Stimulated activated CD4-positive, alpha-beta T cell treated with anti-CD3 and anti-CD28 coated beads, TNF-alpha, amount 100 ng/mL, for 4 hours (primary cell): ENCODE data around the gene GBP1.
"Not testable (repeated sequence)": the region's sequence is repeated elsewhere in the genome, so short reads cannot be mapped to it uniquely, and the experiment has no call there.

Experiments used
- DNase-seq, 3 experiments: peaks; one replicate each; pipeline ENCODE4 v3.0.0-alpha.2; 2020; ENCODE audit warnings: low read depth in 3 of 3

GBP1 gene

DNA sequence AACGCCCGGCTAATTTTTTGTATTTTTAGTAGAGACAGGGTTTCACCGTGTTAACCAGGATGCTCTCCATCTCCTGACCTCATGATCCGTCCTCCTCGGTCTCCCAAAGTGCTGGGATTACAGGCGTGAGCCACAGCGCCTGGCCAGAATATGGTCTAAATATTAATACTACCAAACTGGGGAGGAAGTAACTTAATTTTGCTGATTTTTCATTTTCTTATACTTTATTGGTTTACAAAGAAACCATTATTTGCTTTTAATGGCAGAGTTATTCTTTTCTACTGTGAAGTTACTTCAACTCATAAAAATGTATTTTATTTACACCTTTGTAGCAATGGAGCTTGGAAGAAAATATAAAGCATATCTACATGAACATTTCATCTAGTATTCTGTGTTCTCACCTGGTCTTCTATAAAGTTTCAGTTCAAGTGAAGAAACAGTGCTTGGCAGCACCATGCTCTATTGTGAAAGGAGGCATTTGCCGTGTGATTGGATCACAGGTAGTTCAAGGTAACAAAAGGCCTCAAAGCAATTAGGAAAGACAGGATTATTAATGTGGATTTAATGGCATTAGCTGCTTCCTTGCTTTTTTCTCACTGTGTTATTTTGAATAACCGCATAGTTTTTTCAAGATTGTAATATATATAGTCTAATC lies 13.6 kb downstream of the GBP1 start:
- DNase-seq, result no peak

DNA sequence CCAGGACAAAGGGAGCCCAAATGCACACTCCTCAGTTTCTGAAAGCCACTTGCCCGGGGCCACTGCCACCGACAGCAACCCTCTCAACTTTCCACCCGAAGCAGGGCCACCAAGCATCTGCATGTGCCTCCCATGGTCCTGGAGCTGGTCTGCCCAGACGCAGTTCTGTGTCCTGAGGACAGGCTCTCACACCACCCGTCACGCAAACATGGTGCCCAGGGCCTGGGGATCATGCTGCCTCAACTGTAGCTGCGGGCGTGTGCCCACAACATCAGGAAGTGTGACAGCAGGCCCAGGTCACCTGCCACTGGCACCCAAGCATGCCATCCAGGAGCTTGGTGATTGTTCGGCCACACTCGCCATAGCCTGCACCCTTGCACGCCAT lies 14.4 kb downstream of the GBP1 start:
- DNase-seq, result no peak

DNA sequence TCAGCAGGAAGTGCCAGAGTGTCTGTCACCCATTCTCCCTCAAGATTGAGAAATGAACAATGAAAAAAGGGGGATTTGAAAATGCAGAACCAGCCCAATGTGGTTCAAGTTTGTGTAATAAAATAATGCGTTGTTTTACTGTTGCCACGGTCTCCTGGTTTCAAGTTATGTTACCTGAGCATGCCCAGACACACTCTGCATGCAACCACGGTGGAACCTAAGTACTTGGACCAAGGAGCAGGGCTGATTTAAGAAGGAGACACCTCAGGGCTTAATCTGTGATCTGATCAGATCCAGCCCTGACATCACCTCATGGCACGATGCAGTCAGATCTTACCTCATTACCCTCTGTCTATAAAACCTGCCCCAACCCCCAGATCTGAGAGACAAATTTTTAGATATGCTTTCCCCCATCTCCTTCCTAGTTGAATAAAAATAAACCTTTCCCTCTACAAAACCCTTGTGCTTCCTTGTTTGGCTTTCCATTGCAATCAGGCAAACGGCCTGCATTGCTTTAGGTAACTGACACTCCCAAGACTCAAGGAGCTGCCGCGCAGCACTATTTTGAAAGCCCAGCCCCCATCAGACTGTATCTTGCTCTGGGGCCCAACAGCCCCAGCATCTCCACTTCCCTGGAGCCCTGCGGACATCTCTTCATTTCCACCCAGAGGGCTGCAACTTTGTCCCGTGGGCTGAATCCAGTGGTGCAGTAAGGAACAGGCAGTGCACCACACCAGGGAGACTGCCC lies 14.9 kb downstream of the GBP1 start:
- not testable (repeated sequence) for DNase-seq

DNA sequence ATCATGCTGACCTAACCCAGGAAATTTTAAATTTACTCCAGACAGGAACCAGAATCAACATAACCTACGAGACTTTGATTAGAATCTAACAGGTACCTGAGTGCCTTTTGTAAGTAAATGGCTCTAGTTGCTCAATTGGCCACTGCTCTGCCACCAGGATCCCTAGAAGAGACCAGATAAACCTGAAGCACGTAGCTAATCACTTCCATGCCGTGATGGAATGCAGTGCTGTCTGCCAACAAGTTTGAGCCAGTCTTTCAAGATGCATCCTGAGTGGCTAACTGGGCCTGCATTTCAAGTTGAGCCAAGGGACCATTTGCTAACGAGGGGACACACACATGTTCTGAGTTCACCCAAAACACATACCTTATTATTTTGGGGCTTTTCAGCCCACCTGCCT lies 15.8 kb downstream of the GBP1 start:
- DNase-seq, result not testable (repeated sequence)

DNA sequence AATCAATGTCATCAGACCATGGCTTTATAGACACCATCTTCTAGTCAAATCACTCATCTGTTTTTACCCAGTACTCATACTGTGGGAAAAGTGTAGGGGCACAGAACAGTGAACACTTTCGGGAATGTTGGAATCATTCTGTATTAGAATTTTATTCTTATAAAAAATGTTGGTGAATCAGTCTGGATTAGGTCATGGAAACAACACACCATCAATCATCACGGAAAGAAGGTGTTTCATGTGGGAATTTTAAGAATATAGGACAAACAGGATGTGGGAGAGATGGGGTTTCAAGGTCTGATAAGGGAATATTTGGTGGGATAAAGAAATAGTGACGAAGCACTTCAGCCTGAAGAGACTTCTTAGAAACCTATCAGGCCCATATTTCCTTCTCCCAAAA lies 17.3 kb downstream of the GBP1 start:
- DNase-seq, result no peak

DNA sequence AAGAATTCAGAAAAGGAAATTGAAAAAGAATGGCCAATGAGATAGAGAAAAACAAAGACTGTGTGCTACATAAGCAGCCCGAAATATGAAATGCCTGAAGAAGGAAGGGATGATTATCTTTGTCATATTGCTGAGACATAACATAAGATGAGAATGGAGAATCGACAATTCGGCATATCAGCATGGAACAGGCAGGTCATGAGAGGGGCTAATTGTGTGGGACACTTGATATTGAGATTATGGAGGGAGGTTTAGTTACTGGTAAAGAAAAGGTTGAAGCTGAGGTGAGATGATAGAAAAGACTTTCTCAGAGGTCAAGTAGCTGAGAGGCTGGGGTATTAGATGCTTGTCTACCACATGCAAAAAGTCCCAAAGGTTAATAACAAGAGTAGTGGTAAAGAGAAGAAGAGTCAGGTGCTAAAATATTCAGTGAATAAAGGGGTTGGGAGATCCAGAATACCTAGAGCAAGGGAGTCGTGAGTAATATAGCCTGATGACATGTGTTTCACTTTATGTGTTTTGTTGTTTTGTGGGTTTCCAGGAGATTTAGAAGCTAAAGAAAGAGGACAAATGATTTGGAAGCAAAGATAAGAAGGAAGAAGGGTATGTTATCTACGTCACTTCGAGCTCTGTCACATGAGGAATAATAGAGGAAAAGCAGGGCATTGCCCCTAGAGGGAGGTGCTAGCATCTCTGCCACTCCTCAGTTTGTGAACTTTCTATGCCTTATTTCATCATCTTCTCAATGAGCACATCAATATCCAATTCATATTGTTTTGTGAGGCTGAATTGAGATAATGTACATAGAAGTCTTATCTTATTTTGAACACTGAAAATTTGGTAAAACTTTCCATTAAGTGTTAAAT lies 18.5 kb downstream of the GBP1 start:
- DNase-seq, result not testable (repeated sequence)

DNA sequence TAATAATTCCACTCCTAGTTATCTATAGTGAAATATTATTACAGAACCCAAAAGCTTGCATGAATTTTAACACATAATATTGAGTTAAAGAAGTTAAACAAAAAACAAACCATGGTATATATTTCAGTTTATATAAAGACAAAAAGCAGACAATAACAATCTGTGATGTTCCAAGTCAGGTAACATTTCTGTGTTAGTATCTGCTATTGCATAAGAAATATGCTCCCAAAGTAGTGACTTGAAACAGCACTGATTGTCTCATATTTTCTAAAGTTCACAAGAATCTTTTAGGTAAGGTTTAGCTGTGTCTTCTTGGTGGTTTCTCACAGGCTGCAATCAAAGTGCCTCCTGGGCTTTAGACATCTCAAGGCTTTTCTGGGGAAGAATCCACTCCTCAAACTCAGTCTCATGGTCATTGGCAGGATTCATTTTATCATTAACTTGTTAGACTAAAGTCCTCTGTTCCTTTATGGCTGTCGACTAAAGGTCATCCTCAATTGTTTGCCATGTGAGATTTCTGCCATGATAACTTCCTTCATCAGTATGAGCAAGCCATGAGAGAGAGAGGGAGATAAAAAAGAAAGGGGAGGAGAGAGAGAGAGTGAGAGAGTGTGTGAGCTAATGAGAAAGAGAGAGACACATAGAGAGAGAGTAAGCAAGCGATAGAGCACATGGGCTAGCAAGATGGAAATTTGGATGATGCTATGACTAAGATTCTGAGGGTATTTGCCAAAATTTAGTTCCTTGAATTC lies 19.9 kb downstream of the GBP1 start:
- DNase-seq, result no peak

DNA sequence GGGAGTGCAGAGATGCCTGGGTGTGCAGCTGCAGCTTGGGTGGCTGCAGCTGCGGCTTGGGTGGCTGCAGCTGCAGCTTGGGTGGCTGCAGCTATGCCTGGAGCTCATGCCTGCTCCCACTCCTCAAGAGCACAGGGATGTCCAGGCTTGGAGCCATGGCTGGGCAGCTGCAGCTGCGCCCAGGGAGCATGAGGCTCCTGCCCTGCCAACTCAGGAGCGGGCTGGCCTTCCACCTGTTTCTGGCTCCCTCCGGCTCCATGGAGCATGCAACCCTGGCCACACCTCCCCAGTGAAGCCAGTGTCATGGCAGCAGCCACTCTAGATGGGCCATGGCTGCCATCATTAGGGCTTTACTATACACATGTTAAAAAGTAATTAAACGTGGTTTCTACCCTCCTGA lies 21.1 kb downstream of the GBP1 start:
- DNase-seq, result no peak

DNA sequence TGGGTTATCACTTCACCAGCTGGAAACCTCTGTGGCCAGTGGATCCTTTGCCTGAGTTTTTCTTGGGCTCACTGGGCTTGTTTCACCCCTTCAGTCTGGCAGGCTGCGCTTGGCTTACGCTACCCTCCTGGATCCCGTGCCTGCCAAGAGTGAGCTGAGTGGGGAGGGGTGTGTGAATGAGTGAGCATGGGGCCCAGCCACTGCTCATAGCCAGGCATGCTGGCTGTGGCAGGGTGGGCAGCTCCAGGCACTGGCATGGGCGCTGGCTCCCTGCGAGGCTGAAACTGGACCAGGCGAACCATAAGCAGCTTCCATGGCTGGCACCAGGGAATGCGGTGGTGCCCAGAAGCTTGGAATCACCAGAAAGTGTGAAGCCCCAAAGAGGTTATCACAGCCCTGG lies 22.5 kb downstream of the GBP1 start:
- DNase-seq, result no peak

DNA sequence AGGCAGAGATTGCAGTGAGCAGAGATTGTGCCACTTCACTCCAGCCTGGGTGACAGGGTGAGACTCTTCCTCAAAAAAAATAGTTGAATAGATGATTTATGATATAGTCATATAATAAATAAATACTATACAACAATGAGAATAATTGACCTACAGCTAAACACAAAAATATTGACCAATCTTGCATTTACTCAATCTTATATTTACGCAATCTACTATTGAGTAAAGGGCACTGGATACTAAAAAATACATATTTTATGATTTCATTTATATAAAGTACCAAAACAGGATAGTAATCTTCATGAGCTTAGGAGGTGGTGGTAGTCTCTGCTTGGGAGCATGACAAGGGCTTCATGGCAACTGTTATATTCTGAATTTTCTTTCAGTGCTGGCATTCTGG lies 23.3 kb downstream of the GBP1 start:
- no peak for DNase-seq

DNA sequence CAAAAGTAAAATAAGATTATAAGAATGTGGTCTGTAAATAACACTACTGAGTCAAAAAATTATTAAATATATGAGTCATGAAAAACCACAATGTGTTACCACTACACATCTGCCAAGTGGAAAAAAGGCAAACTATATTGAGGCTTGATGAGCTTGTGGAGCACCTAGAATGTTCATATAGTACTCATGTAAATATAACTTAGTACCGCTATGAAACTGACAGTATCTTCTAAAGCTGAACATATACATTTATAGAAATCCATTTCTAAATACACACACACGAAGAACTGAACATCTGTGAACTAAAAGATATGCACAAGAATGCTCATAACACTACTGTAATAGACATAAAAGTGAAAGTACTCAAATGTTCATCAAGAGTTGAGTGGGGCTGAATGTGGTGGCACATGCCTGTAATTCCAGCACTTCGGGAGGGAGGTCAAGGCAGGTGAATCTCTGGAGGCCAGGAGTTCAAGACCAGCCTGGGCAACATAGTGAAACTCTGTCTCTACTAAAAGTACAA lies 23.8 kb downstream of the GBP1 start:
- no peak for DNase-seq

DNA sequence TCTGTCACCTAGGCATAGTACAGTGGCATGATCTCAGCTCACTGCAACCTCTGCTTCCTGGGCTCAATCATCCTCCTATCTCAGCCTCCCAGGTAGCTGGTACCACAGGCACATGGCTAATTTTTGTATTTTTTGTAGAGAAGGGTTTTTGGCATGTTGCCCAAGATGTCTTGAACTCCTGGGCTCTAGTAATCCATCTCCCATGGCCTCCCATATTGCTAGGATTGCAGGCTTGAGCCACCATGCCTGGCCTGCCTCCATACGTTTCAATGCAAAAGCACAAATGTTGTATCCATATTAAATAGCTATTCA lies 24.7 kb downstream of the GBP1 start:
- DNase-seq, result no peak

DNA sequence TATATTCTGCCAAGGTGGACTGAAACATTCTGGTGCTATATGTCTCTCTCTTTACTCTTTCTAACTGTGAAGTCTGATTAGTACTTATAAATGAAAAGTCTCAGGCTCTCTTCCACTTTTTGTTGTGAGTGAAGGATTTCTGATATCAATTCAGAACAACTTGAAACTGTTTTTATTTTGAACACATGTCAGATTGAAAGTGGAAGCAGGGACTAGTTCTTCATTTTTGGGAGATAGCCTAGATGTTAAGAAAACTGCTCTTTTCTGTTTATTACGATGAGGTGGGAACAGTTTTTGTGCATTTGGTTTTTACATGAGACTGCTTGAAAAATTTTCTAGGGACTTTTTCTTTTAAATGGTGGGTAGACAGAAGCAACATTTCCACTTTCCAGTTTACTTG lies 27.8 kb downstream of the GBP1 start:
- no peak for DNase-seq

DNA sequence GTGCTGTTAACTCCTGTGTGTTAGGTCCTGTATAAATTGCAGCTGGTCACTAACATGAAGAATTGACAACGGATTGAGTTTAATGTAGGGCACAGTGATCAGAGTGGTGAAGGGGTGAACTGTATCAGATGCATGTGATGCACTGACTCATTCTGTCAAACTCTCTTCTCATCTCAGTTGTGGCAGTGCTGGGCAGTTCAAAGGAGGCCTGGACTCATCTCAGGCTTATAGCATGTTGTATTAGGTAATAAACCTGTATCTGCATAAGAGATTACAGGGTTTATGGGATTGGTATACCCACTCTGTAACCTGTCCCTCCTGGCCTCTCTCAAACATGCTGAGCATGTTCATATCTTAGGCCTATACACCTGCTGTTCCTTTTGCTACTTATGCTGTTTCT lies 29.9 kb downstream of the GBP1 start:
- DNase-seq, result no peak

DNA sequence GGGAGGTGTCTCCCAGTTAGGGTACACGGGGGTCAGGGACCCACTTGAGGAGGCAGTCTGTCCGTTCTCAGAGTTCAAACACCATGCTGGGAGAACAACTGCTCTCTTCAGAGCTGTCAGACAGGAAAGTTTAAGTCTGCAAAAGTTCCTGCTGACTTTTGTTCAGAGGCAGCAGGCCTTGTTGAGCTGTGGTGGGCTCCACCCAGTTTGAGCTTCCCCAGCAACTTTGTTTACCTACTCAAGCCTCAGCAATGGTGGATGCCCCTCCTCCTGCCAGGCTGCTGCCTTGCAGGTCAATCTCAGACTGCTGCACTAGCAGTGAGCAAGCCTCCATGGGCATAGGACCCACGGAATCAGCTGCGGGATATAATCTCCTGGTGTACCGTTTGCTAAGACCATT lies 31.0 kb downstream of the GBP1 start:
- DNase-seq, result not testable (repeated sequence)

DNA sequence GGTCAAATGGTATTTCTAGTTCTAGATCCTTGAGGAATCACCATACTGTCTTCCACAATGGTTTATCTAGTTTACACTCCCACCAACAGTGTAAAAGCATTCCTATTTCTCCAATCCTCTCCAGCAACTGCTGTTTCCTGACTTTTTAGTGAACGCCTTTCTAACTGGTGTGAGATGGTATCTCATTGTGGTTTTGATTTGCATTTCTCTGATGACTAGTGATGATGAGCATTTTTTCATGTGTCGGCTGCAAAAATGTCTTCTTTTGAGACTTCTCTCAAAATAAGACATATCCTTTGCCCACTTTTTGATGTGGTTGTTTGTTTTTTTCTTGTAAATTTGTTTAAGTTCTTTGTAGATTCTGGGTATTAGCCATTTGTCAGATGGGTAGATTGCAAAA lies 36.0 kb downstream of the GBP1 start:
- DNase-seq, result not testable (repeated sequence)

DNA sequence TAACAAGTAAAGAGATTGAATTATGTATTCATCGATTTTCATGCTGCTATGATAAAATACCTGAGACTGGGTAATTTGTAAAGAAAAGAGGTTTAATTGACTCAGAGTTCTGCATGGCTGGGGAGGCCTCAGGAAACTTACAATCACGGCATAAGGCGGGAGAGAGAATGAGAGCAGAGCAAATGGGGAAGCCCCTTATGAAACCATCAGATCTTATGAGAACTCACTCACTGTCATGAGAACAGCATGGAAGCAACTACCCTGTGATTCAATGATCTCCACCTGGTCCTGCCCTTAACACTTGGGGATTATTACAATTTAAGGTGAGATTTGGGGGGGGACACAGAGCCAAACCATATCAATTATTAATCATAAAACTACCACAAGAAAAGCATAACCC lies 39.1 kb downstream of the GBP1 start:
- DNase-seq, result no peak

DNA sequence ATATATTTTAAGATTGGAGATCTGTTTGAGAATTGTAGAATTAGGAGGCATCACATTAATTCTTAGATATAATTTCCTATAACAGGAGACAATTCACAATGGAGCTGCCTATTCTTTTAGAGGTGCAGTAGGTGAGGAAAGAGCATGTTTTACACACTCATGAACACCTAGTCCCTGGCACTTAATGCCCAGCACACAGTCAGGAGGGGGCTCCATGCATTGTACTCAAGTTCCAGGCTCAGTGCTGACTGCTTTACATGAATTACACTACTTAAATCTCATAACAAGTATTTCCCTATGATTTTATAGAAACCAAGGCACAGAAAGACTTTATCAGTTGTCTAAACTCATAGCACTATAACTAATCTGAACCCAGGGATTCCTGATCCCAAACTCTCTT lies 42.0 kb downstream of the GBP1 start:
- DNase-seq, result no peak

DNA sequence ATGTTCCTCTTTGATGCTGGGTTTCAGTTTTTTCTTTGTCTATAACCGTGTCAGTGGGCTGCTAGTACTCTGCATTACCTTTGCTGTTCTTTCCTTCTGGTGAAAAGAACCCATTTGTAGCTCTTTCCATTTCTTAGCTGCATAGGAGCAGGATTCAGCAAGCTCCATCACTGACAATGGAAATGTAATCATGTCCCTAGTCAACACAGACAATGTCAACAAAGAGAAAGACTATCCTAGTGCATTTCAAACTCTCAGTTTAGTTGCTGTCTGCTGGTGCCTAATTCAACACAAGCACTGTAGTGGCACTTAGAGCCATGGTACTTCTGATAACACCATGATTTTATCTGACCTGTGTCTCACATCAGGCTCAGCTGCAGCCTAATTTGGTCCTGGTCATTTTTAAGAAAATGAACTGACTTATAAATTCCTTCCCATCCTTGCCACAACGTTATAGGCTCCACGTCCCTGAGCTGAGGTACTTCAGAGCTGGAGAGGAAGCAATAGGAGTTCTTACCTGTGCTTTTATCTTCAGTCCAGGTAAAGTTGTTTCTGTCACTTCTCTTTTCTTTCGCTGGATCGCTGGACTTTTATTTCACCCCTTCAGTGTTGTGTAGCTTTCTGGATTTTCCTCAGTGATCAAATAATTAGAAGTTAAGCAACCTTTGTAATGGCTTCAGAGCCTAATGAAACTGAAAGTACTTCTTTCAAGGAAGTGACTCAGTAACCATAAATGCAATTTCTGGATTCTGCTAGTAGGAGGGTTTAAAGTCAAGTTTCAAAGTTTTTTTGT lies 42.6 kb downstream of the GBP1 start, which contains the start of gene GBP3:
Gene GBP3 (minus strand): TSS at position 700 of the 793 bp plus-strand sequence. CDS start 2,145 bp downstream, outside the sequence.
- no peak for DNase-seq

DNA sequence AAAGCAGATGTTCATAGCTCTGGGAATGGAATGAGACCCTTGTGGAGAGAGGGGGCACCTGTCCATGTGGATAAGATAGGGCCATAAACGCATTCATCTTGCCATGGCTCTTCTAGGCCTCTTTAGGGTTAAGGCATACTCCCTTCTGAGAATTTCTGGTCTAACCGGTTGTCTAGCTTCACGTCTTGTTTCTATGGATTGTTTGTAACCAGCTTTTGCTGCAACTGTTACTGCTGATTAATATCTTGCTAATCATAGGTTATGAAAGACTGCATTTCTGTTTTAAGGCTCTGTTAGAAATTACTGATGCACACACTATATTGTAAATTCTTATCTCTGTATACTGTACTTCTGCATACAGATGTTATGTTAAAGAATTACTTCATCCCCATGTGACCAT lies 46.7 kb downstream of the GBP1 start:
- DNase-seq, result not testable (repeated sequence)

DNA sequence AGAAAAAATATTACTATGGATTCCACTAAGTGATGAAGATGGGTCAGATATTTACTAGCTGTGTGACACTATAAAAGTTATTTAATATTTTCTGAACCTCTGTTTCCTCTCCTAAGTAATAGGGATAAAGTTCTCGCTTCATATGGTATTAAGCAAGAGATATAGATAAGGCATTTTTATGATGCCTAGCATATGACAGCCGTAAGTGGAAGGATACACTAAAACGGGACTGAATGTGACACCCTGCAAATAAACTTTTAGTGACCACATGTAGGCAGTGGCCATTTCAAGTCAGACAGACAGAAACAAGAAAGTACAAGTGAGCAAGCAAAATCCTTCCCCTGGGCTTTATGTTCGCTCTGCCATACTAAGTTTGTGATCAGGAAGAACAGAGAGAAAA lies 56.5 kb downstream of the GBP1 start:
- DNase-seq, result no peak
